GM18517 (cell line): ENCODE data around the gene OSBPL7.
"Not testable (repeated sequence)": the region's sequence is repeated elsewhere in the genome, so short reads cannot be mapped to it uniquely, and the experiment has no call there.

Experiments
- ATAC-seq: cut with Tn5 transposase; IDR thresholded peaks from one replicate; pipeline ENCODE4 v1.9.1; 2021; ENCODE audit warnings: mild to moderate bottlenecking, moderate library complexity; ENCODE audit not compliant: unreplicated experiment

The OSBPL7 gene

GRCh38 chr17:47774987-47775580 lies 46.5 kb downstream of the OSBPL7 start:
- no peak for ATAC-seq

- no peak for ATAC-seq
Measured at GRCh38 chr17:47774331-47774730, 47.3 kb downstream of the OSBPL7 start.

GRCh38 chr17:47773649-47774048 lies 47.9 kb downstream of the OSBPL7 start:
- not testable (repeated sequence) for ATAC-seq

GRCh38 chr17:47763913-47764582 lies 57.5 kb downstream of the OSBPL7 start:
- ATAC-seq = no peak

- no peak for ATAC-seq
Measured at GRCh38 chr17:47762728-47763127, 58.9 kb downstream of the OSBPL7 start.

GRCh38 chr17:47760409-47761140 lies 61.0 kb downstream of the OSBPL7 start:
- no peak for ATAC-seq

GRCh38 chr17:47757386-47757785 lies 64.2 kb downstream of the OSBPL7 start:
- no peak for ATAC-seq
